ENCODE measurements around the gene PSD2.

Gene PSD2

DNA sequence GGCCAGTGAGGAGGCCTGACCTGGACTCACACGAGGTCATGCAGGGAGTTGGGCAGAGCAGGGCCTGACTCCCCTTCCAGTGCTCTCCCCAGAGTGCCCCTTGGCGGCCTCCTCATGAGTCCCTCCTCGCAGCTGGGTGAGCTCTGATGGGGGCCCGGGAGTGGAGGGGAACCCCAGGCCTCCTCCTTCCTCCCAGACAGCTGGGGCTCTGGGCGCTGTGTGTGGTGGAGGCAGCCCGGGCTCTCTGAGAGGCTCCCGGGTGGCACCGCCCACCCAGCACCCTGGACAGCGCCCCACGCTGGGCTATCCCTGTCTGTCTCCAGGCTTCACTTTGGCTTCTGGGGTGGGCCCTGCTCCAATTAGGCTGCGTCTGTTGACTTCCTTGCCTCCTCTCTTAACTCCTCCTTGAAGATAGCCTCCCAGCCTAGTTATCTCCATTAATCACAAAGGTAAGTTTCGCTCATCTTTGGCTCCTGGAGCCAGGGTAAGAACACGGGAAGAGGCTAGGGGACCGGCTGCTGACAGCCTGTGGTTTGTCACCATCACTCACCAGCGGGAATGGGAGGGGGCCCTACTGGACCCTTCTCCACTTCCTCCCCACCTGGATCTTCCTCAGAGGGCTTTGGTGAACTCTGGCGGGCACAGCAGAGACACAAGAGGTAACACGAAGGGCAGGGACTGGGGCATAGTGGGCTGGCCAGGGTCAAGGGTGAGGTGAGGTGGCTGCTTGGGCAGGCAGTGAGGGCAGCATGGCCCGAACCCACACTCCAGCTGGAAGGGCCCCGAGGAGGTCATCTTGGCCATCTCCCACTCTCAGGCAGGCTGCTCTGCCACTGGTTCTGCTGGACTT is 13.1 kb downstream of the PSD2 start:
- in situ Hi-C loops (cut with HindIII; ENCODE audit: low sequenced_read_pairs), result no loop called here

DNA sequence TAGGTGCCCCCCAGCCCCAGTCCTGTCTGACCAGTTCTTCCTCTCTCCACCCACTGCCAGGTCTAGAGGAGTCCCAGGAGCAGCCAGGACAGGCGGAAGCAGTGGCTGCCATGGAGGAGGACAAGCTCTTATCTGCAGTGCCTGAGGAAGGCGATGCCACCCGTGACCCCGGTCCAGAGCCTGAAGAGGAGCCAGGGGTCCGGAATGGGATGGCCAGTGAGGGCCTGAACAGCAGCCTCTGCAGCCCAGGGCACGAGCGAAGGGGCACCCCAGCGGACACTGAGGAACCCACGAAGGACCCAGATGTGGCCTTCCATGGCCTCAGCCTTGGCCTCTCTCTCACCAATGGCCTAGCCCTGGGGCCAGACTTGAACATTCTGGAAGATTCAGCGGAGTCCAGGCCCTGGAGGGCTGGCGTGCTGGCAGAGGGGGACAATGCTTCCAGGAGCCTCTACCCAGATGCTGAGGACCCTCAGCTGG is 13.8 kb downstream of the PSD2 start:
- in situ Hi-C loops (cut with HindIII; ENCODE audit: low sequenced_read_pairs), result no loop called here

DNA sequence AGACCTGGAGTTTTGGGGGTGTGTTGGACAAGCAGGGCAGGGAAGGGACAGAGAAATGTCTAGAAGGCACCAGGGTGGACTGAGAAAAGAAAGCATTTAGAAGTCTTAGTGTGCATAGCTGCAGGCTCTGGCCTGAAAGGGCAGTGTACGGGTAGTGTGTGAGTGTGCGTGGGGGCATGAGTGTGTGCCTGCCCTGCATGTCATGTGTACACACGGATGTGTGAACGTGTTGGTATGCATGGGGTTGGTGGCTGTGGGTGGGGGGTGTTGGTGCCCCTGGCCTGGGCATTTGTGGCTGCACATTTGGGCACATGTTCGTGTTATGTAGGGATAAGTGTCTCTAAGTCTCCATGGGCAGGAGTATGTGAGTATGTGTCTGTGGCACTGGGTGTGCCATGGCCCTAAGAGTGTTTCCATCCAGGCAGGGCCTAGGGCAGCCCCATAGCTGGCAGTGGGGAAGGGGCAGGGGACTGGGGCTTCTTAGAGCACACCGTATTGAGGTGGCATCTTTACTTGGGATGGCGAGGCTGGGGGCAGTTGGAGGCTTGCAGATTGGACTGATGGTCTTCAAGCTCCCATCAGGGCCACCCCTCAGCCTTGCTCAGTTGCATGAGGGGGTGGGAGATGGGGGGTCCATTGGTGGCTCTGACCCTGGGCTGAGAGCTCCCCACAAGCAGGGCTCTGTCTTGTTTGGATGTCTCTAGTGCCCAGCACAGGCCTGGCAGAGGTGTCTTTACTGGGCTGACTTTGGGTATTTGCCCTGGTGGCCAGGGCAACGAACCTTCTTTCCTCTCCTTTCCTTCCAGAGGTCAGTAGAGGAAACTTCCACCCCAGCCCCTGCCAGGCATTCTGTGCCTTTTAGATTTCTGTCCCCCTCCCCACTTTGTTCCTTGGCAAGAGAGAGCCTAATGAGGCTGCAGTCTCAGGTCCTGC is 15.0 kb downstream of the PSD2 start:
- in situ Hi-C loops (cut with HindIII; ENCODE audit: low sequenced_read_pairs), result loop anchor here (5.0 kb wide), 1 partner anchor 77 kb away; no protein-coding TSS in a partner anchor

DNA sequence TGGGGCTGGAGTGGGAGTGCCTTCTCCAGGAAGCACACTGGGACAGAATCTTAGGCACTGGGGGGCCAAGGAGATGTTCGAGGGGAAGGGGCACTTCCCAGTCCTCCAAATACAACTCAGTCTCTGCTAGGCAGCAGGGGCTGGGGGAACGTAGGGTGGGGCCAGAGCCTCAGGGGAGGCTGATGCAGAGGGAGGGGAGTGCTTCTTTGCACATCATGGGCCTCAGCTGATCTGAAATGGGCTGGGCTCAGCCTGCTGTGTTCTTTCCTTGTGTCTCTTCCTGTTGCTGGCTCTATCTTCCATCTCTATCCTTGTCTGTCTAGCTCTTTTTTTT is 15.6 kb downstream of the PSD2 start:
- in situ Hi-C loops (cut with HindIII; ENCODE audit: low sequenced_read_pairs), result loop anchor here (5.0 kb wide), 1 partner anchor 76 kb away; no protein-coding TSS in a partner anchor

DNA sequence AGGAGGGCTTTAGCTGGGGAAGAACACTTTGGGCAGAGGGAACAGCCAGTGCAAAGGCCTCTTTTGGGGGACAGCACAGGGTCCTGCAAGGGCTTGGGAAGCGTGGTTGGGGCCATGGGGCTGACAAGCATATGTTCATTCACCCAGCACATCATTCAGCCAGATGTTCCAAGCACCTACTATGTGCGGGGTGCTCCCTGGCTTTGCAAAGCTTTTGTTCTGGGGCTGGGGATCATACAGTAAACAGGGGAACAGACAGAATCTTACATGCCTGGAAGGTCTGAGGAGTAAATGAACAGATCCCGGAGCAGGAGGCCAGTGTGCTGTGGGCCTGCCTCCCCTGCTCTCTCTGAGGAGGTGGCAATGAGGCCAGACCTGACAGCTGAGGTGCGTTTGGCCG is 16.7 kb downstream of the PSD2 start:
- in situ Hi-C loops (cut with HindIII; ENCODE audit: low sequenced_read_pairs), result loop anchor here (5.0 kb wide), 1 partner anchor 75 kb away; no protein-coding TSS in a partner anchor

DNA sequence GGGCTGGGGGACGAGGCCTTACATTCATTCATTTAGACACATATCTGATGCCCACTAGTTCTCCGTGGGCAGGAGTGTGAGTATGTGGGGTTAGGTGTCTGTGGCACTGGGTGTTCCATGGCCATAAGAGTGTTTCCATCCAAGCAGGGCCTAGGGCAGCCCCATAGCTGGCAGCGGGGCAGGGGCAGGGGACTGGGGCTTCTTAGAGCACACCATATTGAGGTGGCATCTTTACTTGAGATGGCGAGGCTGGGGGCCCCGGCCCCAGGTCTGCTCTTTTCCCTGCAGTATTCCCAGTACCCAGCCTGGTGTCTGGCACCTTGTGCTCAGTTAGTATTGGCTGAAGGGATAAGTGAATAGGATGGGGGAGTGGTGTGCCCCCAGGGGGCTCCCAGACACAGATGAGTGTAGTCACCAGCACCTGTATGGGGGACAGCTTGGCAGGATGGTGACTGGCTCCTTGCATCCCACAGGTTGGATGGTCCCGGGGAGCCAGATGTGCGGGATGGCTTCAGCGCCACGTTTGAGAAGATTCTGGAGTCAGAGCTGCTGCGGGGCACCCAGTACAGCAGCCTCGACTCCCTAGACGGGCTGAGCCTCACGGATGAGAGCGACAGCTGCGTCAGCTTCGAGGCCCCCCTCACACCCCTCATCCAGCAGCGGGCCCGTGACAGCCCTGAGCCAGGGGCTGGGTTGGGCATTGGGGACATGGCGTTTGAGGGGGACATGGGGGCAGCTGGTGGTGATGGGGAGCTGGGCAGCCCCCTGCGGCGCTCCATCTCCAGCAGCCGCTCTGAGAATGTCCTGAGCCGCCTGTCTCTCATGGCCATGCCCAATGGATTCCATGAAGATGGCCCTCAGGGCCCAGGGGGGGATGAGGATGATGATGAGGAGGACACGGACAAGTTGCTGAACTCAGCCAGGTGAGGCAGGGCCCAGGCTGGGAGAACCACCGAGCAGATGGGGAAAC is 17.5 kb downstream of the PSD2 start:
- in situ Hi-C loops (cut with HindIII; ENCODE audit: low sequenced_read_pairs), result loop anchor here (5.0 kb wide), 1 partner anchor 74 kb away; no protein-coding TSS in a partner anchor

DNA sequence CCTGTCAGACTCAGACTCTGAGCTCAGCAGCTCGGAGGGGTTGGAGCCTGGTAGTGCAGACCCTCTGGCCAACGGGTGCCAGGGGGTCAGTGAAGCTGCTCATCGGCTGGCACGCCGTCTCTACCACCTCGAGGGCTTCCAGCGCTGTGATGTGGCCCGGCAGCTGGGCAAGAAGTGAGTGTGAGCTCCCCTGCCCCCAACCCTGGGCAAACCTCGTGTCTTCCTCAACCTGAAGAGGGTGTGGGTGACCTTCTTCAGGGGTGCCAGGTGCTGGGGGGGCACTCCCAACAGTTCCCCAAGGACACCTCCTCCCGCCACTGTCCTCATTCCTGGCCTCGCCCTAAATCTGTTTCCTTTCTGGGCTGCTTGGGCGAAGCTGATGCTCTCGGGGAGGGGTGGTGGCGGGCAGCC is 18.6 kb downstream of the PSD2 start:
- in situ Hi-C loops (cut with HindIII; ENCODE audit: low sequenced_read_pairs), result loop anchor here (5.0 kb wide), 1 partner anchor 73 kb away; no protein-coding TSS in a partner anchor

DNA sequence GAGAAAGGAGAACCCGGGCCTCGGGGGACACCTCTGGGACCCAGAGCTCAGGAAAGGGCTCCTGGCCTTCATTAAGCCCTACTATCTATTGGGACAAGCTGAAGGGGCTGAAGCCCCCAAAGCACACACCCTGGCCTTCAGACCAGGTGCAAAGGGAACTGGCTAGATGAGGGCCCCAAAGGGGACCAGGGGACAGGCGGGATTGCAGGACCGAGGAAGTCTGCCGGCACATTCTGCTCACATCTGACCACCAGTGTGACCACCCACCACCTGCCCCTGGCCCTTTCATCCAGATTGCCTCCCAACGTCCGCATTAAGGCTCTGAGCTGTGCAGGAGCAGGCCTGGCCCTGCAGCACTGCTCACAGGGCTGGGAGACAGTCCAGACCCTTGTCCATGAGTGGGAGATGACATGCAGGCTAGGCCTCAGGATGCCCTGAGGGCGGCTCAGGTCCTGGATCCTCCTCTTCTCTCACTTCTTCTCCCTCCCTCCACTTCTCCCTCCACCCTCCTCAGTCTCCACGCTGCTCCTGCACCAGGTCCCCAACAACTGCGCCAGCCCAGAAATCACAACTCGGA is 19.2 kb downstream of the PSD2 start:
- in situ Hi-C loops (cut with HindIII; ENCODE audit: low sequenced_read_pairs), result loop anchor here (5.0 kb wide), 1 partner anchor 73 kb away; no protein-coding TSS in a partner anchor

DNA sequence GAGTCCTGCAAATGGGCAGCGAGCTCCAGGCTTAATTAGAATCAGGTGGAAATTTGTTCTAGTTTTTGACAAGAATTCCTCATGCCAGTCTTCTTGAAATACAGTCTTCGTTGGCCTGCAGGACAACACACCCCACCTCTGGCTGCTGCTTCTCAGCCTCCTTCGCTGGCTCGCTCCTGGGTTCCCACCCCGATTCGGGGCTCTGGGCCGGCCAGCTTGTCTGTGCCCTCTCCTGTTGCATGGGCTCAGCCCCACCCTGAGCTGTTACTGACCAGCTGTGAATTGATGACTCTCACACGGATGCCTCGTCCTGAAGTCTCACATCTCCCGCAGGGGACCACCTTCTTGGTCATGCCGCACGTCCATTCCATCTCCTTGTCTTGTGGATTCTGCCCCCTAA is 21.0 kb downstream of the PSD2 start:
- in situ Hi-C loops (cut with HindIII; ENCODE audit: low sequenced_read_pairs), result no loop called here

DNA sequence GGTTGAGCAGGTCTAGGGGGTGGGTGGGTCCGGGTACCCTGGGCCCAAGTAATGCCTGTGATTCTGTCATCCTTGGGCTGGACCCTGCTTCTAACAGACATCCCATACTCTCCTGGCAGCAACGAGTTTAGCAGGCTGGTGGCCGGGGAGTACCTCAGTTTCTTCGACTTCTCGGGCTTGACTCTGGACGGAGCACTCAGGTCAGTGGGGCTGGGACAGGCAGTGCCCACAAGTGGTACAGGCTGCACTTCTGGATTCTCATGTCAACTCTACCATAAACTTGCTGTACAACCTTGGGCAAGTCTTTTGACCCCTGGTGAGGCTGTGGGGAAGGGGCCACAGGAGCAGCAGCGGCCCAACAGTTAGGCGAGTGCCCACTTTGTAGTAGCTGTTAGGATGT is 21.8 kb downstream of the PSD2 start:
- in situ Hi-C loops (cut with HindIII; ENCODE audit: low sequenced_read_pairs), result no loop called here

DNA sequence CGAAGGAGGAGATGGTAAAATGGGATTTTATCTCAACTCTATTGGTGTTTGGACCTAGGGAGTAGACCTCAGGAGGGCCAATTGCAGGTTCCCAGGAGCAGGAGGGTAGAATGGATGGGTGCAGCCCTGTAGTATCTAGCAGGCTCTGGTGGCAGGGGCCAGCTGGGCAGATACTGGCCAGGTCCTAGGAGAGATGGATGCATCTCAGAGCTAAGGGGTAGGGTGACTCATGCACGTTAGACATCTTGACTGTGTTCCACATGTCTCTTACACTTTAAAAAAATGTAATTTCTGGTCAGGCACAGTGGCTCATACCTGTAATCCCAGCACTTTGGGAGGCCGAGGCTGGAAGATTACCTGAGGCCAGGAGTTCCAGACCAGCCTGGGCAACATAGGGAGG is 22.4 kb downstream of the PSD2 start:
- in situ Hi-C loops (cut with HindIII; ENCODE audit: low sequenced_read_pairs), result no loop called here

DNA sequence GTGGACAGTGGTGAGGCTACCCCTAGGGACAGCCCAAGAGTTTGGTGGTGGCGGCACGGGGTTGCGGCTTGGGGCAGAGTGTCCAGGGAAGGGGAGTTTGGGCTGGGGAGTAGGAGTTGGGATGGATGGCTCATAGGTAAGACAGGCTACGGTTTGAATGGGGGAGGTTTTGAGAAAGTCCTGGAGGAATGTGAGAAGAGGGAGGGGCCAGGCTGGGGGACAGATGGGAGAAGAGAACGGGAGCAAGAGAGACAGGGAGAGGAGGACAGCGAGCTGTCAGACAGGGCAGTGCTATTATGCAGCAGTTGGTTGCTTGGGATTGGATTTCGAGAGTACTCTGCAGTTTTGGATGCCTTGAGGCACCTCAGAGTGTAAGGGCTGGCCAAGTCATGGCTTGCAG is 24.5 kb downstream of the PSD2 start:
- in situ Hi-C loops (cut with HindIII; ENCODE audit: low sequenced_read_pairs), result no loop called here

DNA sequence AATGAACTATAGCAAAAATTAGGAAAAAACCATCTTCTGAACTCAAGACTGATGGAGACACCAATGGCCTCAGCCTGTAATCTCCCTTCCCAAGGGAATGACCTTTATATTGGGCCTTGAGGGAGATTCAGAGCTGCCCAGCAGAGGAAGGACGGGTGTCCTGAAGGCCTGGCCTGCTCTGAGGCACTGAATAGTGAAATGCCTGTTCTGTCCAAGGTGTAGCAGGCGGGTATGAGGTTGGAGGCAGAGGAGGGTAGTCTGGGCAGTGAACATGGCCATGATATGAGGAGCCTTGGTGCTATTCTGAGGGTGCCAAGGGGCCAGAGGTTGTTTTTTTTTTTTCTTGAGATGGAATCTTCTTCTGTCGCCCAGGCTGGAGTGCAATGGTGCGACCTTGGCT is 25.0 kb downstream of the PSD2 start:
- in situ Hi-C loops (cut with HindIII; ENCODE audit: low sequenced_read_pairs), result no loop called here

DNA sequence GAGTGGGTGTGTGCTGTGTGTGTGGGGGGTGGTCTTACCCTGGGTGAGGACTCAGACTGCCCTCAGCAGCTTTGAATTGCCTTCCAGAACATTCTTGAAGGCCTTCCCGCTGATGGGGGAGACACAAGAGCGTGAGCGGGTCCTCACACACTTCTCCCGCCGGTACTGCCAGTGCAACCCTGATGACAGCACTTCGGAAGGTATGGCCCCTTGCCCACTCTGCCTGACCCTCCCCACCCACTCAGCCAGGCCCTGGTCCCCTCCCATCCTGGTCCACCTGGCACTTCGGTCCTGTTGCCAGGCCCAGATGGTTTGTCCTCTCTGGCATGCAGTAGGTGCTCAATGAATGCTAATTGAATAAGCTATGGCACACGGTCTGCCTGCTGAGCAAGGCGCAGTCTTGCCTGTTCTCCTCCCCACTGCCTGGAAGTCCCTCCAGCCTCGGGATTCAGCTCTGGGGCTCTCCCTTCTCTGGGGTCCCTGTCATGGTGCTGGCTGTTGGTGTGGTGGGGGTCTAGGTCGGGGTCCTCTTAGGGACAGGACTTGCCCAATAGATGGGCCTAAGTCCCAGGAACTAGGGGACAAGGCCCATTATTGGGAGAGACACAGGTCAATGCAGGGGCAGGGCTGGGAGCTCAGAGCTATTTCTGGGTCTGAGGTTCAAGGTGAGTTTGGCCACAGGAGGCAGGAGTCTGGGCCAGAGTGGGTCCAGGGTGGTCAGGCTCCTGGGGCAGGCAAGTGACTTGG is 26.4 kb downstream of the PSD2 start:
- in situ Hi-C loops (cut with HindIII; ENCODE audit: low sequenced_read_pairs), result no loop called here

DNA sequence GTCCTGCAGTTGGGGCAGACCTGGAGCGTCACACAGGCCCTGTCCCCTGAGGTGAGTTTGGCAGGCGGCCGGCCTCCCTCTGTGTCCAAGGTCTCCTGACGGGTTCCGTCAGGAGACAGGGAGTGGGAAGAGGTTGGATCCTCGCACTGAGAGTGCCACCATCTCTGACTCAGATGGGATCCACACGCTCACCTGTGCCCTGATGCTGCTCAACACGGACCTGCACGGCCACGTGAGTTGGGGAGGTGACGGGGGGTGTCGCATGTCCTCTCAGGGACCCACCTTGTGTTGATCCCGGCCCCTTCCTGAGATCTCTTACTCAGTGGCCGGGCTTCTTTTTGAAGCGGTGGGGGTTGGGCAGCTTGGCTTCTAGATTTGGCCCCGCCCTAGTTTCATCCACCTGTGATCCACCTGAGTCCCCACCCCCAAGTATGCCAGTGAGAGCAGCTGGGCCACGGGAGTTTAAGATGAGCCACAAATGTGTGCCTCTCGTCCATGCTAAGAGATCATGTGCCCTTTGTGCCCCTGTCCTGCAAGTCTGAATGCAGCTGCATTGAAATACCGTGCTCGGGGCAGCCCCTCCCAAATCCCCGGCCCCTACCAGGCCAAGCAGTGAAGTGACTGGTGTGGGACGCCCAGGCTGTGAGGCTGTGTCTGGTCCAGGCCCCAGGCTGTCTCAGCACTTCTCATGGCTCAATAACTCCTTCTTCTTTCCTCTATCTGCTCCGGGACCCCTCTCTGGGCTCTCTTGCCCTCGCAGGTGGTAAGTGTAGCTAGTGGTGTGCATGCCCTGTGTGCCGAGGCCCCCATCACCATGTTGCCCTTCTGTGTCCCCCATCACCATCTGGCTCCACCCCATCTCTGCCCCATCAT is 27.2 kb downstream of the PSD2 start:
- in situ Hi-C loops (cut with HindIII; ENCODE audit: low sequenced_read_pairs), result no loop called here

DNA sequence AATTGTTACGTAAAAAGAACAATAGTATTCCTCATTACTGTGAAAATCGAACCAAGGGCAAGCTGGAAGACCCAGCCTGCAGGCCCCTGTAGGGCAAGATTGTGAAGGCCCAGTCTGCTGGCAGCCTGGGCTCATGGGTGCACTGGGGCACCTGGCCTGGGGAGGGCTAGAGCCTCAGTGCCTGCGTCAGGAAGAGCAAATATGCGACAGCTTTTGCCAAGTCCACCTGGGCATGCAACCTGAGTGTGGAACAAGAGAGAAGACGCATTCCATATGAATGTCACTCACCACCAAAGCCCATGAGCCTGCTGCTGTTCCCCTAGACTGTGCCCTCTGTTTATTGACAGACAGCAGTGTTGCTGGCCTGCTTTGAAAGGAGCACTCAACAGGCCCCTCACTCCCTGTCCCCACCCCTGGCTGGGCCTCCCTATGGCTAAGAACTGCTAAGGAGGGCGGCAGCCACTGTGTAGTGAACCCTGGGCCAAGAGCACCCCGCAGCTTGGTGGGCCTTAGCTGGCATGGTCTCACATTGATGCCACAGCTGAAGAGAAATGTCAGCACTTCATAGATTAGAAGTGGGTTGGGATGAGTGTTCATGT is 28.2 kb downstream of the PSD2 start:
- in situ Hi-C loops (cut with HindIII; ENCODE audit: low sequenced_read_pairs), result no loop called here

DNA sequence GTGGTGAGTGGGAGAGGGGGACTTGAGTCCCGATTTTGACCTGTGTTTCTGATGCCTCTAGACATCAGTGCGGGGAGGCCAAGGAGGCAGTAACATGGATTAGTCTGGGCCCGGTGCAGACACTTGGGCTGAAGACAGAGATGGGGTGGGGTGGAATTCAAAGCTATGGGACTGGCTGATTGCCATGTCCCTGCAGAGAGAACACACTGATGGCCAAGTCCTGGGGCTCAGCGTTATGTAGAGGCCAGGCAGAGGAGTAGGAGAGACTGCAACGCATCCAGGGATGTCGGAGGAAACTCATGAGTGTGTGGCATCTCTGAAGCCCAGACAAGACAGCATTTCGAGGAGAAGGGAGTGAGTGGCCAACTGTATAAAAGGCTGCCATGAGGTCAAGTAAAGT is 30.1 kb downstream of the PSD2 start:
- in situ Hi-C loops (cut with HindIII; ENCODE audit: low sequenced_read_pairs), result no loop called here
